ENCODE data around the gene RAET1L.
"Not testable (repeated sequence)": the region's sequence is repeated elsewhere in the genome, so short reads cannot be mapped to it uniquely, and the experiment has no call there.

The RAET1L gene

GRCh38 chr6:150015281-150016001, 9.9 kb downstream of the RAET1L start:
- peak; percentile 58 for DNase-seq

- DNase-seq = peak; percentile 59
These were observed 10.6 kb downstream of the RAET1L start for GRCh38 chr6:150014623-150015280.

- DNase-seq = peak; percentile 50
These were observed 11.3 kb downstream of the RAET1L start for GRCh38 chr6:150013785-150014622.

GRCh38 chr6:150012846-150013784, 12.2 kb downstream of the RAET1L start:
- DNase-seq = peak; percentile 53

GRCh38 chr6:150008588-150008987, 16.7 kb downstream of the RAET1L start:
- peak; percentile 56 for DNase-seq

- peak; percentile 69 for DNase-seq
These were observed 18.3 kb downstream of the RAET1L start for GRCh38 chr6:150006961-150007464.

GRCh38 chr6:150005761-150006651, 19.3 kb downstream of the RAET1L start:
- DNase-seq = peak; percentile 60

GRCh38 chr6:150004783-150005717, 20.3 kb downstream of the RAET1L start:
- peak; percentile 93 for DNase-seq

GRCh38 chr6:150004101-150004782, 21.1 kb downstream of the RAET1L start:
- DNase-seq = no peak

- not testable (repeated sequence) for DNase-seq
These were observed 21.7 kb downstream of the RAET1L start for GRCh38 chr6:150003599-150003998.

- DNase-seq = no peak
These were observed 22.6 kb downstream of the RAET1L start for GRCh38 chr6:150002710-150003109.

- DNase-seq = no peak
These were observed 23.9 kb downstream of the RAET1L start for GRCh38 chr6:150001295-150002008.

- no peak for DNase-seq
These were observed 25.7 kb downstream of the RAET1L start for GRCh38 chr6:149999636-150000035.

GRCh38 chr6:149995971-149996370, 29.4 kb downstream of the RAET1L start:
- DNase-seq = no peak

- DNase-seq = no peak
These were observed 30.0 kb downstream of the RAET1L start for GRCh38 chr6:149995235-149995750.

- DNase-seq = no peak
These were observed 33.5 kb downstream of the RAET1L start for GRCh38 chr6:149991838-149992237.

- not testable (repeated sequence) for DNase-seq
These were observed 33.9 kb downstream of the RAET1L start for GRCh38 chr6:149991472-149991795.

GRCh38 chr6:149990661-149991471, 34.5 kb downstream of the RAET1L start:
- DNase-seq = no peak

Data from activated CD8-positive, alpha-beta memory T cell treated with anti-CD3 and anti-CD28 coated beads for 24 hours (primary cell).